Activated CD4-positive, CD25-positive, alpha-beta regulatory T cell treated with anti-CD3 and anti-CD28 coated beads, Interleukin-2, amount 50 U/mL, for 72 hours (primary cell): ENCODE measurements around the gene HGD.
"Not testable (repeated sequence)": the region's sequence is repeated elsewhere in the genome, so short reads cannot be mapped to it uniquely, and the experiment has no call there.

Source experiments
- DNase-seq: peaks from one replicate; pipeline ENCODE4 v3.0.0; 2021

HGD gene

GRCh38 chr3:120678984-120679383 is 3.1 kb downstream of the HGD start:
- no peak for DNase-seq

- no peak for DNase-seq
These were observed 3.6 kb downstream of the HGD start for GRCh38 chr3:120678331-120678947.

GRCh38 chr3:120677193-120677592 is 4.8 kb downstream of the HGD start:
- not testable (repeated sequence) for DNase-seq

GRCh38 chr3:120673116-120673515 is 8.9 kb downstream of the HGD start:
- no peak for DNase-seq

GRCh38 chr3:120670576-120670975 is 11.5 kb downstream of the HGD start:
- DNase-seq = no peak

- DNase-seq = no peak
These were observed 17.1 kb downstream of the HGD start for GRCh38 chr3:120664926-120665325.

GRCh38 chr3:120661945-120662344 is 20.1 kb downstream of the HGD start:
- DNase-seq = no peak

GRCh38 chr3:120661106-120661905 is 20.7 kb downstream of the HGD start:
- DNase-seq = no peak

- no peak for DNase-seq
These were observed 22.2 kb downstream of the HGD start for GRCh38 chr3:120659834-120660233.

- DNase-seq = no peak
These were observed 22.8 kb downstream of the HGD start for GRCh38 chr3:120659285-120659684.

GRCh38 chr3:120652896-120653545 is 29.0 kb downstream of the HGD start:
- DNase-seq = no peak

- DNase-seq = no peak
These were observed 29.8 kb downstream of the HGD start for GRCh38 chr3:120652281-120652680.

GRCh38 chr3:120650311-120650710 is 31.7 kb downstream of the HGD start:
- no peak for DNase-seq

- no peak for DNase-seq
These were observed 32.2 kb downstream of the HGD start for GRCh38 chr3:120649830-120650233.

GRCh38 chr3:120648290-120648689 is 33.7 kb downstream of the HGD start:
- no peak for DNase-seq

GRCh38 chr3:120646771-120647432 is 35.1 kb downstream of the HGD start:
- no peak for DNase-seq

GRCh38 chr3:120645083-120645845 is 36.8 kb downstream of the HGD start:
- no peak for DNase-seq

- no peak for DNase-seq
These were observed 39.6 kb downstream of the HGD start for GRCh38 chr3:120642368-120642948.

GRCh38 chr3:120641696-120642246 is 40.3 kb downstream of the HGD start:
- DNase-seq = no peak

- DNase-seq = no peak
These were observed 41.8 kb downstream of the HGD start for GRCh38 chr3:120640231-120640630.

- DNase-seq = not testable (repeated sequence)
These were observed 43.2 kb downstream of the HGD start for GRCh38 chr3:120638820-120639219.
